Brain microvascular endothelial cell (primary cell): ENCODE results near the gene MYG1.

Experiments used
- DNase-seq: peaks from one replicate; pipeline ENCODE4 v3.0.0-alpha.2; 2020
- H3K27ac ChIP-seq: fragments of 250-450 bp; sonication (Bioruptor Pico); 2 replicates; pipeline ENCODE4 v1.5.1; 2020; ENCODE audit warnings: mild to moderate bottlenecking, moderate library complexity
- H3K27me3 ChIP-seq: fragments of 250-450 bp; sonication (Bioruptor Pico); replicated peaks from 2 replicates; pipeline ENCODE4 v1.5.1; 2020; ENCODE audit warnings: mild to moderate bottlenecking
- H3K36me3 ChIP-seq: fragments of 250-450 bp; sonication (Bioruptor Pico); replicated peaks from 2 replicates; pipeline ENCODE4 v1.5.1; 2020; ENCODE audit warnings: mild to moderate bottlenecking
- H3K4me3 ChIP-seq: 2 replicates; pipeline ENCODE4 v1.5.1; 2011; ENCODE audit warnings: low read depth, mild to moderate bottlenecking, control low read depth, low read length, moderate library complexity
- CTCF ChIP-seq: IDR thresholded peaks from 2 replicates; pipeline ENCODE4 v1.5.1; 2011; ENCODE audit warnings: low read depth, mild to moderate bottlenecking, moderate library complexity, low read length, control low read depth, inconsistent platforms; ENCODE audit errors: missing control alignments
- in situ Hi-C: cut with HindIII; loops from 2 replicates; pipeline ENCODE4 v1.10.0; 2017; ENCODE audit warnings: low sequenced_read_pairs, low pct_ligation_motif_present

Gene MYG1

GRCh38 chr12:53255996-53256395 is 43.5 kb upstream of the MYG1 start:
- Histone ChIP-seq H3K4me3 (no peak overlapping the region), H3K27me3 (no peaks in the 10 kb centered on the region), H3K27ac (no peak overlapping the region), H3K36me3 (peaks cover 8% of the 10 kb centered on the region)
- DNase-seq: no peak
- TF ChIP-seq CTCF: no peak
- in situ Hi-C loops: no loop called here

DNA sequence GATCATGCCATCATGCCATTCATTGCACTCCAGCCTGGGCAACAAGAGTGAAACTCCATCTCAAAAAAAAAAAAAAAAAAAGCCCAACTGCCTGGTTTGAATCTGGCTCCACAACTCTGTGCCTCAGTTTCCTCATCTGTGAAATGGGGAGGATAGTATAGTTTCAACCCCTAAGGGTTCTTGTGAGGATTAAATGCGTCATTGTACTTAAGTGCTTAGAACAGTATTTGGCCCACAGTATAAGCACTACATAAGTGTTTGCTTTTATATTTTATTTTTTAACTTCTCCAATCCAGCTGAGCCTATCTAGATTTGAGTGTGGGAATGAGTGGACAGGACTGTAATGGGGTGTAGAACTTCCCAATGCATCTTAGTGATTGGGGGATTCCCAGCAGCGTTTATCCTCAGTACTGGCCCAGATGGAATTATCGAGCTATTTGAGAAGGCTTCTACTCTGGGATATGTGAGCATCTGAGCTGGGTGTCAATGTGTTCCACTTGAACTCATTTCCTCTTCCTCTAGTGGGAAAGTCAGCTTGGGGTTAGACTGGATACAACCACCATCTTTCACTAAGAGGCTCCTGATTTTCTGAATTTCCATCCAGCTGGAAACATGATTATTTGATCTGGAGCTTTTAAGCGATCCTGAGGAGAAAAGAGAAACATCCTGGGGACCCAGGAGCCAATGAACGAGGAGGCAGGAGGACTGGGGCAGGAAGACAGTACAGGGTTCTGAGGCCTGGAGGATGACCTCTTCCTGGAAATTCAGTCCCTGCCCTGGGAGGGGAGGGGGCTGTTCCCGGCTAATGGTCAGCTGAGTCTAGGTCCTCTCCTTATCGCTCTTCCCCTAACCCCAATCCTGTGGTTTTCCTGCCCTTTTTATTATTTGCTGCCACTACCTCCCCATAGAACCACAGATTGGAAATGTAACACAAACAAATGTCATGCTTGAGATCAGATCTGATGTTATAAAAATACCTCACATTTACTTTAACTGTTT is 40.7 kb upstream of the MYG1 start:
- Histone ChIP-seq H3K27me3 (no peaks in the 10 kb centered on the region), H3K27ac (no peak overlapping the region), H3K36me3 (peaks cover 5% of the 10 kb centered on the region), H3K4me3 (no peak overlapping the region)
- in situ Hi-C loops: no loop called here
- TF ChIP-seq CTCF: no peak
- DNase-seq: no peak

DNA sequence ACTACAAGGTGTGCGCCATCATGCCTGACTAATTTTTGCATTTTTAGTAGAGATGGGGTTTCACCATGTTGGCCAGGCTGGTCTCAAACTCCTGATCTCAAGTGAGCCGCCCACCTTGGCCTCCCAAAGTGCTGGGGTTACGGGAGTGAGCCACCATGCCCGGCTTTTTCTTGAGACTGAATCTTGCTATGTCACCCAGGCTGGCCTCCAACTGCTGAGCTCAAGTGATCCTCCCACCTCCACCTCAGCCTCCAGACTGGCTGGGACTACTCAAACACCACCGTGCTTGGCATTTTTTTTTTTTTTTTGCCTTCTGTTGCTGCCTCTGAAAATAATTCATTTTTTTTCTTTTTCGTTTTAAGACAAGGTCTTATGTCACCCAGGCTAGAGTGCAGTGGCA is 39.6 kb upstream of the MYG1 start:
- no peak for TF ChIP-seq CTCF
- in situ Hi-C loops: no loop called here
- no peak overlapping the region for H3K27ac ChIP-seq

GRCh38 chr12:53265783-53266182 is 33.7 kb upstream of the MYG1 start:
- no peak overlapping the region for H3K27ac ChIP-seq
- H3K36me3 ChIP-seq: no peaks in the 10 kb centered on the region
- no peak overlapping the region for H3K4me3 ChIP-seq
- in situ Hi-C loops: no loop called here
- H3K27me3 ChIP-seq: no peaks in the 10 kb centered on the region
- DNase-seq: no peak
- TF ChIP-seq CTCF: no peak

More for the DNA sequence above, 39.6 kb upstream of the MYG1 start:
- no peak for DNase-seq
- H3K36me3 ChIP-seq: peaks cover 2% of the 10 kb centered on the region
- H3K4me3 ChIP-seq: no peak overlapping the region
- H3K27me3 ChIP-seq: no peaks in the 10 kb centered on the region

DNA sequence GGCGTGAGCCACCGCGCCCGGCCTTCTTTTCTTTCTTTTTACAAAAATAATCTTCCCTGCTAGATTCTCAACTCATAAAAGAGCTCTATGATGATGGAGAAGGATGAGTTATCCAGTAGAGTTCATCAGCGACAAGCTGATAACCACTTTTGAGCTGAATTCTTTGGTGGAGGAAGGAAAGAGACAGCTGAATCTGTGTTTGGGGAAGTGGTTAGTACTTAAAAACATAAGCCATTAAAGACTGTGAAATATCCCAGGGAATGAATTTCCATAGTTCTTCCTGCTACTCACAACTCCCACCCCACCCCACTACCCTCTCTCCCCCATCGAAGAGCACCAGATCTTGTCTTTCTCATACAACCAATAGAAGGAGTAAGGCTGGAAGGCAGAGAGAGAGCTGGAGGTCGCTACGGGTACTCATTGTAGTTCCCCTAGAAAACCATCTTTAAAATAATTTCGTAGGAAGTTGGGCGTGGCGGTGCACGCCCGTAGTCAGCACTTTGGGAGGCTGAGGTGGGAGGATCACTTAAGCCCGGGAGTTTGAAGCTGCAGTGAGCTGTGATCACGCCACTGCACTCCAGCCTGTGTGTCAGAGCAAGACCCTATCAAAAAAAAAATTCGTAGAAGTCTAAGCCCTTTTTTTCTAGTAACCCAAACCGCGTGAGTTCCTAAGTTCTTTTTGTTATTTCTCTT is 32.0 kb upstream of the MYG1 start:
- in situ Hi-C loops: no loop called here
- no peak for DNase-seq
- no peak for TF ChIP-seq CTCF
- H3K4me3 ChIP-seq: peak overlapping the region; percentile 95
- no peaks in the 10 kb centered on the region for H3K27me3 ChIP-seq
- H3K27ac ChIP-seq: no peak overlapping the region
- no peaks in the 10 kb centered on the region for H3K36me3 ChIP-seq
